RWPE2 (cell line): ENCODE data around the gene TRAF3IP1.

ENCODE experiments used
- ATAC-seq: fragments of 200-7000 bp; cut with Tn5 transposase; 3 replicates; pipeline ENCODE4 v1.9.1; 2021; ENCODE audit warnings: low read depth
- DNase-seq: peaks from one replicate; pipeline ENCODE4 v3.0.0-alpha.2; 2020; ENCODE audit warnings: low spot score
- H3K27ac ChIP-seq: fragments of 450-650 bp; 2 replicates; pipeline ENCODE4 v1.5.1; 2017; ENCODE audit warnings: mild to moderate bottlenecking; ENCODE audit not compliant: poor library complexity, severe bottlenecking
- H3K27me3 ChIP-seq: fragments of 250-450 bp; sonication (Bioruptor Pico); 2 replicates; pipeline ENCODE4 v1.5.1; 2021; ENCODE audit warnings: mild to moderate bottlenecking, moderate library complexity; ENCODE audit not compliant: insufficient read depth, poor library complexity, severe bottlenecking
- H3K36me3 ChIP-seq: fragments of 250-450 bp; sonication (Bioruptor Pico); 2 replicates; pipeline ENCODE4 v1.5.1; 2020; ENCODE audit warnings: low read depth, mild to moderate bottlenecking, moderate library complexity
- H3K4me1 ChIP-seq: fragments of 250-450 bp; sonication (Bioruptor Pico); 2 replicates; pipeline ENCODE4 v1.5.1; 2021; ENCODE audit warnings: mild to moderate bottlenecking, moderate library complexity; ENCODE audit not compliant: insufficient read depth, poor library complexity, severe bottlenecking
- H3K4me3 ChIP-seq: fragments of 250-450 bp; sonication (Bioruptor Pico); 2 replicates; pipeline ENCODE4 v1.5.1; 2021; ENCODE audit warnings: mild to moderate bottlenecking, moderate library complexity; ENCODE audit not compliant: severe bottlenecking
- H3K9me3 ChIP-seq: fragments of 250-450 bp; sonication (Bioruptor Pico); 2 replicates; pipeline ENCODE4 v1.5.1; 2021; ENCODE audit warnings: mild to moderate bottlenecking, moderate library complexity; ENCODE audit not compliant: severe bottlenecking
- TF ChIP-seq, protein P1 (sequence below): fragments of 450-650 bp; IDR thresholded peaks from one replicate; pipeline ENCODE4 v1.5.1; 2017; ENCODE audit warnings: mild to moderate bottlenecking, moderate library complexity; ENCODE audit not compliant: poor library complexity, severe bottlenecking

TRAF3IP1 gene

DNA sequence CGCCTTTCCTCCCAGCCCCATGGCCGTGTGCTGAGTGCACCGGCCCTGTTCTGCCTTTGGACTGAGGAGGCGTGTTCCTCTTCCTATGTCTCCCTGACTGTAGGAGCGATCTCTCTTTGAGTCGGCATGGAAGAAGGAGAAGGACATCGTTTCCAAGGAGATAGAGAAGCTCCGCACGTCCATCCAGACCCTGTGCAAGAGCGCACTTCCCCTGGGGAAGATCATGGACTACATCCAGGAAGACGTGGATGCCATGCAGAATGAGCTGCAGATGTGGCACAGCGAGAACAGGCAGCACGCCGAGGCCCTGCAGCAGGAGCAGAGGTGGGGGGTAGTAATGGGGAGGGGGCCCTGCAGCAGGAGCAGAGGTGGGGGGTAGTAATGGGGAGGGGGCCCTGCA, 77.0 kb downstream of the TRAF3IP1 start:
- no peaks in the 10 kb centered on the region for H3K9me3 ChIP-seq
- no peak for ATAC-seq
- no peak overlapping the region for H3K4me3 ChIP-seq
- H3K36me3 ChIP-seq: peaks cover 16% of the 10 kb centered on the region; the same call in 1 of the 2 replicates
- no peaks in the 10 kb centered on the region for H3K4me1 ChIP-seq
- no peaks in the 10 kb centered on the region for H3K27me3 ChIP-seq
- H3K27ac ChIP-seq: no peak overlapping the region
- TF ChIP-seq, protein P1, sequence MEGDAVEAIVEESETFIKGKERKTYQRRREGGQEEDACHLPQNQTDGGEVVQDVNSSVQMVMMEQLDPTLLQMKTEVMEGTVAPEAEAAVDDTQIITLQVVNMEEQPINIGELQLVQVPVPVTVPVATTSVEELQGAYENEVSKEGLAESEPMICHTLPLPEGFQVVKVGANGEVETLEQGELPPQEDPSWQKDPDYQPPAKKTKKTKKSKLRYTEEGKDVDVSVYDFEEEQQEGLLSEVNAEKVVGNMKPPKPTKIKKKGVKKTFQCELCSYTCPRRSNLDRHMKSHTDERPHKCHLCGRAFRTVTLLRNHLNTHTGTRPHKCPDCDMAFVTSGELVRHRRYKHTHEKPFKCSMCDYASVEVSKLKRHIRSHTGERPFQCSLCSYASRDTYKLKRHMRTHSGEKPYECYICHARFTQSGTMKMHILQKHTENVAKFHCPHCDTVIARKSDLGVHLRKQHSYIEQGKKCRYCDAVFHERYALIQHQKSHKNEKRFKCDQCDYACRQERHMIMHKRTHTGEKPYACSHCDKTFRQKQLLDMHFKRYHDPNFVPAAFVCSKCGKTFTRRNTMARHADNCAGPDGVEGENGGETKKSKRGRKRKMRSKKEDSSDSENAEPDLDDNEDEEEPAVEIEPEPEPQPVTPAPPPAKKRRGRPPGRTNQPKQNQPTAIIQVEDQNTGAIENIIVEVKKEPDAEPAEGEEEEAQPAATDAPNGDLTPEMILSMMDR: no peak
- no peak for DNase-seq

DNA sequence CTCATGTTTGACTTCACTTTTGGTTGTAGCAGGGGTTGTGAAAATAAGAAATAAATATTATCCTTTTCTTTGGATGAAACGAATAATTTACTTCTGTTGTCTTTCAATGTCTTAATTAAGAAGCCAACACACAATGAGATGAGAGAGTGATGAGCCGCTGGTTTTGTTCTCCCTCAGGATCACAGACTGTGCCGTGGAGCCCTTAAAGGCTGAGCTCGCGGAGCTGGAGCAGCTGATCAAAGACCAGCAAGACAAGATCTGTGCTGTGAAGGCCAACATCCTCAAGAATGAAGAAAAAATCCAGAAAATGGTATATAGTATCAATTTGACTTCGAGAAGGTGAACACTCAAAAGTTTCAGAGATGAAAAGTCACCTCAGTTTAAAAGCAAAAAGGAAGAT, 78.3 kb downstream of the TRAF3IP1 start:
- H3K36me3 ChIP-seq: peaks cover 16% of the 10 kb centered on the region; the same call in 1 of the 2 replicates
- no peak for ATAC-seq
- no peak overlapping the region for H3K27ac ChIP-seq
- no peaks in the 10 kb centered on the region for H3K27me3 ChIP-seq
- no peaks in the 10 kb centered on the region for H3K9me3 ChIP-seq
- H3K4me3 ChIP-seq: no peak overlapping the region
- no peak for DNase-seq
- TF ChIP-seq, protein P1: no peak
- H3K4me1 ChIP-seq: no peaks in the 10 kb centered on the region

DNA sequence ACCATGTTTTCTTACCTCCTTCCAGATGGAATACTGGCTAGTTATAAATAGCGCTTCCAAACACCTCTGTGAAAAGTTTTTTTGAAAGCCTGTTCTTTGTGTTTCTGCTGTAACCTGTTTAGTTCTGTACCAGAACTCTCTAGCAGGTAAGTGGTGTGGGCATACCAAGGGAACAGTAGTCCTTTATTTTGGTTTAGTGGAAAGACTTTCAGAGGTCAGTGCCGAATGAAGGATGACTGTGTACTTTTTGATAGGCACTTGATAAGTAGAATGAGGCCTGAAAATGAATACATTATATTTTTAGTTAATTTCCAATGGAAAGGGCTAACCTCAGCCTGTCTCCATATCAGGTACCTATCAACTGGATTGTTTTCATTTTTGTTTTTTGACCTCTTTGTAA, 78.8 kb downstream of the TRAF3IP1 start:
- TF ChIP-seq, protein P1: no peak
- Histone ChIP-seq H3K4me1 (no peaks in the 10 kb centered on the region), H3K27ac (no peak overlapping the region), H3K36me3 (peaks cover 16% of the 10 kb centered on the region; the same call in 1 of the 2 replicates), H3K9me3 (no peaks in the 10 kb centered on the region), H3K27me3 (no peaks in the 10 kb centered on the region), H3K4me3 (no peak overlapping the region)
- no peak for DNase-seq
- ATAC-seq: no peak

DNA sequence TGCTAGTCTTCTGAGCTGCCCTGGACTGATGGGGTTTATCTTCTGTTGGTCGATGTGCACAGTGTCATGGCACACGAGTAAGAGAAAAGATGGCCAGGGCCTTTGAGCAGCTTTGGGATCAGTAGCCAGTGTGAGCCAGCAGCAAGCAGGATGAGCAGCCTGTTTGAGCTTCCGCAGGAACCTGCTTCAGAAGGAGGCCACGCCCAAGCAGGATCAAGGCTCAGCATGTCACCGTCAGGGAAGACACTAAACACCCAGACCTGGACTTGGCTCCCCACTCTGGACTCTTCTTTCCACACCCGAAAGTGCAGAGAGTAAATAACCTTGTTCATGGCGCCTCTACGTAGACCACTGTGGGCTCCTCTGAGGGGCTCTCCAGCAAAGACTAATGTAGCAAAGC, 81.2 kb downstream of the TRAF3IP1 start:
- DNase-seq: no peak
- no peaks in the 10 kb centered on the region for H3K4me1 ChIP-seq
- H3K27ac ChIP-seq: no peak overlapping the region
- peaks cover 16% of the 10 kb centered on the region; the same call in 1 of the 2 replicates for H3K36me3 ChIP-seq
- H3K9me3 ChIP-seq: no peaks in the 10 kb centered on the region
- no peaks in the 10 kb centered on the region for H3K27me3 ChIP-seq
- TF ChIP-seq, protein P1: no peak
- no peak for ATAC-seq
- H3K4me3 ChIP-seq: no peak overlapping the region

DNA sequence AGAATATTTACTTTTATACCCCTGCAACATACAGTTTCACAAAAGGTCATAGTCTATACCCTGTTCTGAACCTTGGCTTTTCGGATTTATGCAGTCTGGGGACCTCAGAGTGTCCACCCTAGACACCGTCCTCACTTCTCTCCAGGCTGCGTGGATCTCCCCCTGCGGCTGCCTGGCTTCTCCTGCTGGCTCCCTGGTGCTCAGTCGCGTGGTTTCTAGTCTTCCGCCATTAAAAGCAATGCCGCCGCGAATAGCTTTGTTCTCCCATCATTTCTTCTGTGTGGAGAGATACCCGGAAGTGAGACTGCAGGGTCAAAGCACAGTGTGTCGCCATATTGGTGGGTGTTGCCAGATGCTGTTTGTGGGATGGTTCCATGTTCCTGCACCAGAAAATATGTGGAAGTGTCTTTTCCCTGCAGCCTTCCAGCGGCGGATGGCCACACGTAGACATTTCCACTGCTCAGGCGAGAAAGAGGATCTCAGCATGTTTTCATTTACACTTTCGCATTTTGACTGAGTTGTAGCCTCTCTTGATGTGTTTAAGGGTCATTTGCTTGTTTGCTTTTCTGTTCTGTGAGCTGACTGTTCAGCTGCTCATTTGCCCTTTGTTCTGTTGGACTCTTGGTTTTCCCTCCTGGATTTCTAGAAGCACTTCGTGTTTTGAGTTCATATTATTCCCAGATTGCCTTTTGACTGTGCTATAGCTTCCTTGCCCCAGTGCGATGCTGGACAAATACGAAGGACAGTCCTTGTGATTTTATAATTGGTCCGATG, 83.5 kb downstream of the TRAF3IP1 start:
- DNase-seq (no peak), ATAC-seq (no peak)
- H3K4me1 ChIP-seq: no peaks in the 10 kb centered on the region
- TF ChIP-seq, protein P1: no peak
- peaks cover 13% of the 10 kb centered on the region; the same call in 1 of the 2 replicates for H3K36me3 ChIP-seq
- H3K27me3 ChIP-seq: no peaks in the 10 kb centered on the region
- H3K4me3 ChIP-seq: no peak overlapping the region
- no peaks in the 10 kb centered on the region for H3K9me3 ChIP-seq
- H3K27ac ChIP-seq: no peak overlapping the region
